Measurements from ENCODE around the gene NMNAT2. TPM values are rescaled to one million over a fixed set of nuclear protein-coding genes. Genes with fewer than 3 reads are reported as not detected.

Gene NMNAT2
- total RNA-seq, 1 experiment from 2014 or later = 0.07 TPM

- no peaks in the 10 kb centered on the region for H3K9me3 ChIP-seq
- no peak for DNase-seq
- no peak overlapping the region for H3K4me3 ChIP-seq
- H3K27me3 ChIP-seq = no peaks in the 10 kb centered on the region; the same call in 1 of the 2 replicates
- no peaks in the 10 kb centered on the region for H3K36me3 ChIP-seq
Observed at GRCh38 chr1:183310753-183311479, 107.3 kb downstream of the NMNAT2 start.

DNA sequence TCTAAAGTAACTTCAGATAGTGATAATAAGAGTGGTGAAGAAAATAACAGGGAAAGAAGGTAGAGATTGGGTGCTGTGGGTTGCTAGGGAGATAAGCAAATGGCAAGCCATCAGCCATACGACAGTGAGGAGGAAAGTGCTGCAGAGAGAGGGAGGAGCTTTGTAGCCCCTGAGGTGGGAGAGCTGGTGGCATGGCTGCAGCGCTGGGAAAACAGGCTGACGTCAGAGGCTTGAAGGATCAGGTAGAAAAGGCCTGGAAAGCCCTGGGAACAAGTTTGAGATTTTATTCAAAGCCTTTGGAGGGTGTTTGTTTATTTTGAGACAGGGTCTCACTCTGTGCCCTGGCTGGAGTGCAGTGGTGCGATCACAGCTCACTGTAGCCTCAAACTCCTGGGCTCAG, 109.5 kb downstream of the NMNAT2 start:
- H3K27me3 ChIP-seq = no peaks in the 10 kb centered on the region; the same call in 1 of the 2 replicates
- no peak overlapping the region for H3K4me3 ChIP-seq
- no peak for DNase-seq
- H3K36me3 ChIP-seq = no peaks in the 10 kb centered on the region
- H3K9me3 ChIP-seq = no peaks in the 10 kb centered on the region

DNA sequence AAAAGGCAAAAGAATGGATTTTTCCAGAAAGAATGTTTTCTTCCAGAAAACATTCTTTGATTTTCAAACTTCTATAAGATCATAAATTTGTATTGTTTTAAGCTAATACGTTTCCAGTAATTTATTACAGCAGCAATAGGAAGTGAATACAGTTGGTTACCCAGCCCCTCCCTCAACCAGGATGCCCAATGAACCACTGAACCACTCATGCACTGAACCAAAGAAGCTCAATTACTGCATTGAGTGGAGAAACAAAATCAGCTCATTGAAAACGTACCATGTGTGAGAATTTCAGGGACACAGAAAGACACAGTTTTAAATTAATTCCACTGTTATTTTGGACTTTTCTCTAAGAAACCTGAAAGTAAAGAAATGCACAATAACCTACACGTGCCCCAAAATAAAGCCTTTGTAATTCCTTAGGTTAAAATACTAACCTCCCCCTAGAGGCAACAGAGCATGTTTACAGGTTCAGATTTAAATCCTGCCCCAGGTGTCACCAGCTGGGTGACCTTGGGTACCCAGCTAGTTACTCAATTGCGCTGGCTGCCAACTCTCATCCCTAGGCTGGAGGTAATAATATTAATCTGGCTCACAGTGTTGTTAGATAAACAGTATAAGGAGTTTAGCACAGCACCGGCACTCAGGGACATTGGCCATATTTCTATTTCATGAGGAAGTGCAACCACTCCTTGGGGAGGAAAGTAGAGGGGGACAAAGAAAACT, 111.7 kb downstream of the NMNAT2 start:
- Histone ChIP-seq H3K27me3 (no peaks in the 10 kb centered on the region; the same call in 1 of the 2 replicates), H3K4me3 (no peak overlapping the region), H3K9me3 (no peaks in the 10 kb centered on the region), H3K36me3 (no peaks in the 10 kb centered on the region)
- DNase-seq = peak; percentile 39

DNA sequence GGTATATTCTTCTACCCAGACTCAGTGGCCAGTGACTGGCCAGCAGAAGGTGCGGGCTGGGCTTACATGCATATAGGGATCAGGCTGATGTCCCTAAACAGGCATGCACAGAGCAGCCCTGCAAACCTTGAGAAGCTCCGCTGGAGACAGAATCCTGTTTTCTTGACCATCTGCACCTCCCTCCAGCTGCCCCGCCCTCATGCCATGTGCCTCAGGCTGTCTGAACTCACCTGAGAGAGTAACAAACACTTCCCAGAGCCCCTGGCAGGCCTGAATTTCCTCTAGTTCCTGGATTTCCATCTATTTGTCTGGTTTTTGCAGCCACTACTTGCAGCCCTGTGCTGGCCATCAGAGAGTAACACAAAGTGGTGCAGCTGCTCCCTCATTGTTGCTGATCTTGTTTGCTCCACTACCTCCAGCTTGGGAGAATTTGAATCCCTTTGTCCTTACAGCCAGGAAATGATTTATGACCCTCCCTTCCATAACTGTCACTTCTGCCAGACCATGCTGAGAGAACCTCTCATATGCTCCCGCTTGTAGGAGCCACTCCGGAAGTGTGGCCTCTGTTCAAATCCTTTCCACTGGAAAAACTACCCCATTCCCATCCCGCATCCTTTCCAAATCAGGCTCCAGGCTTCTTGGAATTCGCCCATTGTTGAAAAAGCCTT, 113.6 kb downstream of the NMNAT2 start:
- no peaks in the 10 kb centered on the region for H3K36me3 ChIP-seq
- peaks cover 2% of the 10 kb centered on the region; the same call in 1 of the 2 replicates for H3K9me3 ChIP-seq
- H3K4me3 ChIP-seq = no peak overlapping the region
- no peaks in the 10 kb centered on the region; the same call in 1 of the 2 replicates for H3K27me3 ChIP-seq
- no peak for DNase-seq

GRCh38 chr1:183303901-183304300, 114.3 kb downstream of the NMNAT2 start:
- Histone ChIP-seq H3K9me3 (peaks cover 2% of the 10 kb centered on the region; the same call in 1 of the 2 replicates), H3K4me3 (no peak overlapping the region), H3K27me3 (no peaks in the 10 kb centered on the region; the same call in 1 of the 2 replicates), H3K36me3 (no peaks in the 10 kb centered on the region)
- DNase-seq = no peak

DNA sequence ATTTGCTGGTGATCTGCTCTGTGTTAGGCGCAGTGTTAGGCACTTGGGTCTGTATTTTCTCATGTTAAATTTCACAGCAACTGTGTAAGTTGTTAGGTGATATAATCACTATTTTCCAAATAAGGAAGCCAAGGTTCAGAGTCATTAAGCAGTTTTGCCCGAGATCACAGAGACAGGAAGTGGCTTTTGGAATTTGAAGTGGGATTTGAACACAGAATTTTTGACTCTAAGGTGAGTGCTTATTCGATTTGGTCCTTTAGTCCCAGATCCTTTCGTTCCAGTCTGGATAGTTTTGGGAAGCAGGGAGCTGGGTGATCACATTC, 114.9 kb downstream of the NMNAT2 start:
- no peak overlapping the region for H3K4me3 ChIP-seq
- no peaks in the 10 kb centered on the region; the same call in 1 of the 2 replicates for H3K27me3 ChIP-seq
- H3K36me3 ChIP-seq = no peaks in the 10 kb centered on the region
- DNase-seq = no peak
- peaks cover 2% of the 10 kb centered on the region; the same call in 1 of the 2 replicates for H3K9me3 ChIP-seq

GRCh38 chr1:183302452-183303322, 115.5 kb downstream of the NMNAT2 start:
- Histone ChIP-seq H3K9me3 (peaks cover 2% of the 10 kb centered on the region; the same call in 1 of the 2 replicates), H3K4me3 (no peak overlapping the region), H3K27me3 (no peaks in the 10 kb centered on the region; the same call in 1 of the 2 replicates), H3K36me3 (no peaks in the 10 kb centered on the region)
- no peak for DNase-seq

DNA sequence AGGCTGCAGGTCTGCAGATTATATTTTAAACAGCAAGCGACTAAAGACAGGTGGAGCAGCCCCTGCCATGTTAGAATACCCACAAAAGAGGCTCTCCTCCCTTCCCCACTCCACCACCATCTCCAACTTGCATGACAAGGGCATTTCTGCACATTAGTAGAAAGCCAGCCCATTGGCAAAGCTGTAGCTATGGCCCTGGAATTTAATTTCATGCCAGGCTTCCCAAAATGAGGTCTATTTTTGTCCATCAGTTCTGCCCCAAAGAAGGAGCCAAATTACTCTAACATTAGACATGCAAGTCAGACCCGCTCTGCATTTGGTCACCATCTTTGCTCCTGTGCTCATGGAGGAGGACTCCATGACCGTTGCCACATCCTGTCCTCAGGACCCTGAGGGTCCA, 116.9 kb downstream of the NMNAT2 start:
- no peak for DNase-seq
- Histone ChIP-seq H3K27me3 (no peaks in the 10 kb centered on the region), H3K9me3 (peaks cover 2% of the 10 kb centered on the region; the same call in 1 of the 2 replicates), H3K36me3 (no peaks in the 10 kb centered on the region), H3K4me3 (no peak overlapping the region)

DNA sequence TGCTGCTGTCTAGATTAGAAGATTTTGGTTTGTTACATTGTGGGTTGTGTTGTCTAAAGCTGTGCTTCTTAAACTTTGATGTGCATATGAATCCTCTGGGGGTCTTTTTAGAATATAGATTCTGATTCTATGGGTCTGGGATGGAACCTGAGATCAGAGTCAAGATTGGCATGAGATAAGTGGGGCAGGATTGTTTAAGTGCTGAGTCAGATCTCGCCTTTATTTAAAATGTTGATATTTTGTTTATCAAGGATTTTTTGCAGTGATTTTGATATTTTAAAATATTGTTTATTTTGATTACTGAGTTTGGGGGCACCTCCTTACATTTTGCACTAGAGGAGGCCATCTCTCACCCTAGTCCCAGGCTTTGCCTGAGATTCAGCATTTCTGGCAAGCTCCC, 117.4 kb downstream of the NMNAT2 start:
- no peak for DNase-seq
- no peaks in the 10 kb centered on the region for H3K36me3 ChIP-seq
- H3K27me3 ChIP-seq = no peaks in the 10 kb centered on the region
- peaks cover 2% of the 10 kb centered on the region; the same call in 1 of the 2 replicates for H3K9me3 ChIP-seq
- H3K4me3 ChIP-seq = no peak overlapping the region

GRCh38 chr1:183300395-183300794, 117.8 kb downstream of the NMNAT2 start:
- H3K9me3 ChIP-seq = peaks cover 2% of the 10 kb centered on the region; the same call in 1 of the 2 replicates

GRCh38 chr1:183296782-183297181, 121.4 kb downstream of the NMNAT2 start:
- H3K36me3 ChIP-seq = no peaks in the 10 kb centered on the region
- peaks cover 2% of the 10 kb centered on the region; the same call in 1 of the 2 replicates for H3K9me3 ChIP-seq
- no peaks in the 10 kb centered on the region for H3K27me3 ChIP-seq
- H3K4me3 ChIP-seq = no peak overlapping the region
- no peak for DNase-seq

More at GRCh38 chr1:183300395-183300794, 117.8 kb downstream of the NMNAT2 start:
- DNase-seq = no peak
- H3K27me3 ChIP-seq = no peaks in the 10 kb centered on the region
- no peak overlapping the region for H3K4me3 ChIP-seq
- no peaks in the 10 kb centered on the region for H3K36me3 ChIP-seq

- no peak for DNase-seq
- H3K9me3 ChIP-seq = peaks cover 2% of the 10 kb centered on the region; the same call in 1 of the 2 replicates
Observed at GRCh38 chr1:183295521-183295920, 122.7 kb downstream of the NMNAT2 start.

GRCh38 chr1:183293876-183294275, 124.3 kb downstream of the NMNAT2 start:
- H3K27me3 ChIP-seq = no peaks in the 10 kb centered on the region
- no peaks in the 10 kb centered on the region for H3K36me3 ChIP-seq
- H3K9me3 ChIP-seq = no peaks in the 10 kb centered on the region
- H3K4me3 ChIP-seq = no peak overlapping the region
- no peak for DNase-seq

More at GRCh38 chr1:183295521-183295920, 122.7 kb downstream of the NMNAT2 start:
- Histone ChIP-seq H3K36me3 (no peaks in the 10 kb centered on the region), H3K4me3 (no peak overlapping the region), H3K27me3 (no peaks in the 10 kb centered on the region)

- Histone ChIP-seq H3K9me3 (0 out of 2 replicates have a peak, but pooled peaks cover 3% of the 10 kb centered on the region), H3K27me3 (no peaks in the 10 kb centered on the region), H3K36me3 (no peaks in the 10 kb centered on the region), H3K4me3 (no peak overlapping the region)
- DNase-seq = no peak
Observed at GRCh38 chr1:183293241-183293640, 124.9 kb downstream of the NMNAT2 start.

GRCh38 chr1:183291802-183292514, 126.2 kb downstream of the NMNAT2 start:
- 0 out of 2 replicates have a peak, but pooled peaks cover 3% of the 10 kb centered on the region for H3K9me3 ChIP-seq
- no peak overlapping the region for H3K4me3 ChIP-seq
- no peaks in the 10 kb centered on the region for H3K36me3 ChIP-seq
- DNase-seq = peak; percentile 56
- H3K27me3 ChIP-seq = no peaks in the 10 kb centered on the region
